ENCODE results near the gene NNMT. TPM values are rescaled to one million over a fixed set of nuclear protein-coding genes. Genes with fewer than 3 reads are reported as not detected.

Gene NNMT
- total and polyA plus RNA-seq, 5 experiments from 2014 or later, result not detected

- no peak overlapping the region for H3K27ac Mint-ChIP-seq
- ATAC-seq (no peak), DNase-seq (no peak)
- H3K27me3 Mint-ChIP-seq, result peaks cover 0 to 10% (median 5%) of the 10 kb centered on the region in 5 donors
- no peak overlapping the region for H3K4me3 Mint-ChIP-seq
- no peaks in the 10 kb centered on the region for H3K9me3 Mint-ChIP-seq
- H3K4me1 Mint-ChIP-seq, result peaks cover 0 to 5% (median under 1%) of the 10 kb centered on the region in 4 donors
- POLR2A ChIA-PET, result no interaction called here
- no peaks in the 10 kb centered on the region for H3K36me3 Mint-ChIP-seq
Measured at GRCh38 chr11:114291381-114291780, 4.8 kb upstream of the NNMT start.

GRCh38 chr11:114291842-114292680, 4.1 kb upstream of the NNMT start:
- no peak overlapping the region for H3K4me3 Mint-ChIP-seq
- POLR2A ChIA-PET, result no interaction called here
- H3K27me3 Mint-ChIP-seq, result peaks cover 0 to 10% (median 5%) of the 10 kb centered on the region in 5 donors
- no peaks in the 10 kb centered on the region for H3K36me3 Mint-ChIP-seq
- ATAC-seq (no peak), DNase-seq (no peak)
- no peaks in the 10 kb centered on the region for H3K9me3 Mint-ChIP-seq
- no peak overlapping the region for H3K27ac Mint-ChIP-seq
- peaks cover 0 to 5% (median under 1%) of the 10 kb centered on the region in 4 donors for H3K4me1 Mint-ChIP-seq

GRCh38 chr11:114293201-114293711, 2.9 kb upstream of the NNMT start:
- Mint-ChIP-seq H3K4me1 (peaks cover 0 to 5% (median under 1%) of the 10 kb centered on the region in 4 donors), H3K4me3 (no peak overlapping the region), H3K36me3 (no peaks in the 10 kb centered on the region), H3K9me3 (no peaks in the 10 kb centered on the region), H3K27me3 (peaks cover 0 to 13% (median 5%) of the 10 kb centered on the region in 5 donors), H3K27ac (no peak overlapping the region)
- ATAC-seq, result no peak
- DNase-seq, result no peak
- POLR2A ChIA-PET, result no interaction called here

DNA sequence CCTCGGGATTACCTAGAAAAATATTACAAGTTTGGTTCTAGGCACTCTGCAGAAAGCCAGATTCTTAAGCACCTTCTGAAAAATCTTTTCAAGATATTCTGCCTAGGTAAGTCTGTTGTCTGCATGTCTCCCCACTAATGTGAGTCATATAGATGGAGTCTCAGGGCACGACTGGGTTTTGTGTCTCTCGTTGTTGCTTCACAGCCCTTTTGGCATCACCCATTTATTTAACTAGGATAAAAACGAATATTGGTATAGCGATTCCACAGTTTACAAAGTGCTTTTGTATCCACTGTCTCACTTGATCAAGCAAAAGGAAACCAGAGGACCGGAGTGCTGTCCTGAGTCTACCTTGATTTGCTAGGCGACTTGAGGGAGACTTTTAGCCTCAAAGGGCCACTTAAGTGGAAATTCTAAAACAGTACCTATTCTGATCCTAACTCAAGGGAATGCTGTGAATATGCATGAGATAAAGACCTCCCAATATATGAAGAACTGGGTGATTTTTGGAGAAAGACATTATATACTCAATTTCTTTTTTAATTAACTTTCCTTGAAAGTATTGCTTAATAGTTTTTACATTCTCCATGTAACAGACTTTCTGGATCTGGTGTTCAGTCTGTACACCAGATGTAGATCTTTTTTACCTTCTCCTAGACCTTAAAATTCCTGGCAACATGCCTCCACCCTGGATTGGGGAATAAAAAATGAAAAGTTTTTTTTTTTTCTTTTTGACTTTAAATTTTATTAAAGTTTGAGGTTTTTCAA, 590 bp downstream of the NNMT start:
- H3K9me3 Mint-ChIP-seq, result peaks cover 0 to 24% (median 8%) of the 10 kb centered on the region in 9 donors
- DNase-seq (no peak), ATAC-seq (no peak)
- peaks cover 0 to 18% (median 0%) of the 10 kb centered on the region in 3 donors for H3K36me3 Mint-ChIP-seq
- H3K4me1 Mint-ChIP-seq, result peaks cover 0 to 2% (median 0%) of the 10 kb centered on the region in 4 donors
- H3K27ac Mint-ChIP-seq, result no peak overlapping the region
- H3K27me3 Mint-ChIP-seq, result peaks cover 5 to 12% (median 7%) of the 10 kb centered on the region in 5 donors
- POLR2A ChIA-PET, result no interaction called here
- no peak overlapping the region for H3K4me3 Mint-ChIP-seq

GRCh38 chr11:114297806-114298709, 1.9 kb downstream of the NNMT start:
- POLR2A ChIA-PET, result no interaction called here
- ATAC-seq (no peak), DNase-seq (no peak)
- Mint-ChIP-seq H3K27ac (no peak overlapping the region), H3K9me3 (peaks cover 0 to 24% (median 13%) of the 10 kb centered on the region in 9 donors), H3K36me3 (peaks cover 0 to 22% (median 0%) of the 10 kb centered on the region in 3 donors), H3K4me1 (peaks cover 0 to 2% (median 0%) of the 10 kb centered on the region in 4 donors), H3K27me3 (peaks cover 5 to 10% (median 6%) of the 10 kb centered on the region in 5 donors), H3K4me3 (no peak overlapping the region)

DNA sequence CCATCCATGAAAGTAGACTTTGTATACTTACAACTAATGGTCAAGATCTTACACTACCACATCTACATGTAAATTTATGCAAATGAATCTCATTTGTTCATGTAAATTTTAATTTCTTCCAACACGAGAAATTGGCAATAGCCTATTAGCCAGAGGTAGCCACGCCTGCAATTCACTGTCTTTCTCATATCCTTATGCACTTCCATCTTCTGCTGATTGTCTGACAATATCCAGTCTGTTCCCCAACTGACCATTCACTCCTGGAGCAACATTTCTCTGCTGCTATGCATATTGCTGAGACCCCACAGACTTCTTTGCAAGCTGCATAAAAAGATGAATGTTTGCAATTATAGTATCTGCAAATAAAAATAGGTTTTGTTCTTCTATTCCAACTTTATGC, 2.5 kb downstream of the NNMT start:
- Mint-ChIP-seq H3K27me3 (peaks cover 3 to 10% (median 4%) of the 10 kb centered on the region in 5 donors), H3K4me3 (no peak overlapping the region), H3K4me1 (peaks cover 0 to 2% (median 0%) of the 10 kb centered on the region in 4 donors), H3K27ac (no peak overlapping the region), H3K9me3 (peaks cover 0 to 24% (median 13%) of the 10 kb centered on the region in 9 donors), H3K36me3 (peaks cover 0 to 22% (median 0%) of the 10 kb centered on the region in 3 donors)
- POLR2A ChIA-PET, result no interaction called here
- DNase-seq (no peak), ATAC-seq (no peak)

GRCh38 chr11:114301088-114301487, 4.9 kb downstream of the NNMT start:
- POLR2A ChIA-PET, result no interaction called here
- DNase-seq (no peak), ATAC-seq (no peak)
- peaks cover 0 to 11% (median 4%) of the 10 kb centered on the region in 5 donors for H3K27me3 Mint-ChIP-seq
- H3K4me3 Mint-ChIP-seq, result no peak overlapping the region
- H3K36me3 Mint-ChIP-seq, result peaks cover 0 to 22% (median 0%) of the 10 kb centered on the region in 3 donors
- H3K27ac Mint-ChIP-seq, result no peak overlapping the region
- H3K4me1 Mint-ChIP-seq, result no peaks in the 10 kb centered on the region
- H3K9me3 Mint-ChIP-seq, result peaks cover 0 to 27% (median 13%) of the 10 kb centered on the region in 9 donors

DNA sequence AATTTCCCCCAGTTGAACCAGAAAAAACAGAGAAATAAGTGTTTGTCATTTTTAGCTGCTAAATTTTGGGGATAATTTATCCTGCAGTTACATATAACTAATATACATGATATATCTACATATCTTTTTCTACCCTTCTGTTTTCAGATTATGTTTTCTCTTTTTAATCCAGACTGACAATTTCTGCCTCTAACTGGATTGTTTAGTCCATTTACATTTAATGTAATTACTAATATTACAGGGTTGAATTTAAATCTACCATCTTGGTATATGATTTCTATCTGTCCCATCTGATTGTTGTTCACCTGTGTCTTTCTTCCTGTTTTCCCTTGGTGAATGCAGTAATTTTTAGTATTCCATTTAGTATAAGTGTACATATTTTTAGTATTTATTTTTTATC, 5.7 kb downstream of the NNMT start:
- Mint-ChIP-seq H3K27ac (no peak overlapping the region), H3K36me3 (peaks cover 0 to 22% (median 0%) of the 10 kb centered on the region in 3 donors), H3K4me1 (no peaks in the 10 kb centered on the region), H3K27me3 (peaks cover 4 to 16% (median 6%) of the 10 kb centered on the region in 5 donors), H3K4me3 (no peak overlapping the region), H3K9me3 (peaks cover 0 to 36% (median 13%) of the 10 kb centered on the region in 9 donors)
- DNase-seq (no peak), ATAC-seq (no peak)
- POLR2A ChIA-PET, result no interaction called here

- peaks cover 0 to 22% (median 0%) of the 10 kb centered on the region in 3 donors for H3K36me3 Mint-ChIP-seq
- POLR2A ChIA-PET, result no interaction called here
- peaks cover 0 to 3% (median under 1%) of the 10 kb centered on the region in 4 donors for H3K4me1 Mint-ChIP-seq
- no peak overlapping the region for H3K27ac Mint-ChIP-seq
- no peak overlapping the region for H3K4me3 Mint-ChIP-seq
- peaks cover 0 to 39% (median 13%) of the 10 kb centered on the region in 9 donors for H3K9me3 Mint-ChIP-seq
- DNase-seq (no peak), ATAC-seq (no peak)
- H3K27me3 Mint-ChIP-seq, result peaks cover 5 to 23% (median 8%) of the 10 kb centered on the region in 5 donors
Measured at GRCh38 chr11:114302663-114303062, 6.5 kb downstream of the NNMT start.

DNA sequence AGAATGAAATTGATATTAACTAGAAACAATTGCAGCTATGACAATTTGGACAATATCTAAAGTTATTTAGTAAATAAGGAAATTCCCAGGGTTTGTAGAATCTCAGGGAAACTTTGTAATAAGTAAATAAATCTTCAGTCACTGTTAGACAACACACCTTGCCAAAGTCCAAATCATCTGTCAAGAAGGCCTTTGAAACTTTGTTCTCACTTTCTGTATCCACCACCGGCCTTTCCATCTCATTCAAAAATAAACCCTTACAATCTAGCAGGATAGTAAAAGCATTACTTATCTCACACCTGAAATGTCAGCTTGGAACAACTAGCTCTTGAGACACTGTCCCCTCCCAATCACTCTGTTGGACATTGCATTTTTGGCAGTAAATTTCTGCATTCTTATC, 7.9 kb downstream of the NNMT start:
- peaks cover 0 to 7% (median 1%) of the 10 kb centered on the region in 4 donors for H3K4me1 Mint-ChIP-seq
- DNase-seq (no peak), ATAC-seq (no peak)
- peaks cover 0 to 39% (median 13%) of the 10 kb centered on the region in 9 donors for H3K9me3 Mint-ChIP-seq
- H3K36me3 Mint-ChIP-seq, result peaks cover 0 to 22% (median 0%) of the 10 kb centered on the region in 3 donors
- H3K27me3 Mint-ChIP-seq, result peaks cover 7 to 33% (median 19%) of the 10 kb centered on the region in 5 donors
- POLR2A ChIA-PET, result no interaction called here
- no peak overlapping the region for H3K4me3 Mint-ChIP-seq
- H3K27ac Mint-ChIP-seq, result no peak overlapping the region

DNA sequence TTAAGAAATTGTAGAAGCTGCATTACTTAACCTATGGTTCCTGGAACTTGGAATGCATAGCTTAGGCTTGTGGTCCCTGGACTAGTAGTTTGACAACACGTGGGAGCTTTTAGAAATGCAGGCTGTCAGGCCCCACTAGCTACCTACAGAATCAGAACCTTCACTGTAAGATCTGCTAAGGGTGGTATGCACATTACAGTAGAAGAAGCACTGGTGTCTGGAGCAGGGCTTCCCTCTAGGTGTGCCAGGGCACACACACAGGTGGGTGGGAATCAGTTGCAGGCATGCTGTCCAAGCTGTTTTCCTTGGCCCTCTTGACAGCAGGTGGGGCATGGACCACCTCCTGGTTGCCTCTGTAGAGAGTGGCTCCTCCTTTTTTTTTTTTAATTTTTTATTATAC, 8.8 kb downstream of the NNMT start:
- peaks cover 0 to 16% (median 0%) of the 10 kb centered on the region in 3 donors for H3K36me3 Mint-ChIP-seq
- POLR2A ChIA-PET, result no interaction called here
- peaks cover 0 to 7% (median 1%) of the 10 kb centered on the region in 4 donors for H3K4me1 Mint-ChIP-seq
- H3K27me3 Mint-ChIP-seq, result peaks cover 8 to 39% (median 26%) of the 10 kb centered on the region in 5 donors
- DNase-seq (no peak), ATAC-seq (no peak)
- H3K4me3 Mint-ChIP-seq, result no peak overlapping the region
- H3K27ac Mint-ChIP-seq, result no peak overlapping the region
- peaks cover 0 to 31% (median 7%) of the 10 kb centered on the region in 9 donors for H3K9me3 Mint-ChIP-seq

Data from naive thymus-derived CD8-positive, alpha-beta T cell (primary cell).